ENCODE data around the gene ZNF80.

The ZNF80 gene

DNA sequence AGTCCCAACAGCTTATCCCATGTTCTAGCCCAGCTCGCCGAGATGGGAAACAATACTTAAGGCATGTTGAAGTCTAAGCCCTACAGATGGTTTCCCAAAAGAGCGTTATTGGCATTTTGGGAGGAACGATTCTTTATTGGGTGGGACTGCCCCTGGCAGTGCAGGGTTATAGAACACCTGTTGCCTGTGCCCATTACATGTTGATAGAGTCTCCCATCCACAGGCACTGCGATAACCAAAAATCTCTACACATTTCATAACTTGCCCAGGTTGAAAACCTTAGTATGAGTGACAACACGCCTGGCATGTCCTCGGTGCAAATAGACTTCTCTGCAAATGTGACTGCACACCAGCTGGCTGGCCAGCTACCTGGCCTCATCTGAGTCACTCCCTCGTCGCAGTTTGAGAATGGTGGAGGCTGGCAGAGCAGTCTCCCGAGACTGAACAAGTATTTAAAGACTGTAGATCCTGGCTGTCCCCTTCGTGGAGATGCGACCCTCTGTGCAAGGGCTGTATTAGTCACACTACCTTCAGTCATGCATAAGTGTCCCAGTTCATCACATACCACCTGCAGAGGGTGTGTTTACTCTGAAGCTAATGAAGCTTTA, 18.7 kb downstream of the ZNF80 start:
- peak; percentile 21 to 28 for DNase-seq

DNA sequence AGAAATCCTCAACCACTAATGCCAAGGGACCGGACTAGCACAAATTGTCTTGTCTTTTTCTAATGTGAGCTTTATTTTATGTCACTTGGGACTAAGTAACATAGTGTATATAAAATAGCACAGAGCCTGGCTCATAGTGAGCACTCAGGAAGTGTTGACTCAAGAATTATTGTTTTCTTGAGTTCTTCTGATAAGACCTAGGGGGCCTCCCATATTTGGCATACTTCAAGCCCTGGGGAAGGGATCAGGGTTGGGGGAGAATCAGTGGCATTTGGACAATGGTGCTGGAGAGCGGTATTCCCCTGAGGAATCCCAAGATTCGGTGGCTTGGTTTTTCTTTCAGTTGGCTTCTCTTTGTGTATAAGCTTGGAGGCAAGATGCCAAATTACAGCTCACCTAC, 19.4 kb downstream of the ZNF80 start:
- no peak for DNase-seq

DNA sequence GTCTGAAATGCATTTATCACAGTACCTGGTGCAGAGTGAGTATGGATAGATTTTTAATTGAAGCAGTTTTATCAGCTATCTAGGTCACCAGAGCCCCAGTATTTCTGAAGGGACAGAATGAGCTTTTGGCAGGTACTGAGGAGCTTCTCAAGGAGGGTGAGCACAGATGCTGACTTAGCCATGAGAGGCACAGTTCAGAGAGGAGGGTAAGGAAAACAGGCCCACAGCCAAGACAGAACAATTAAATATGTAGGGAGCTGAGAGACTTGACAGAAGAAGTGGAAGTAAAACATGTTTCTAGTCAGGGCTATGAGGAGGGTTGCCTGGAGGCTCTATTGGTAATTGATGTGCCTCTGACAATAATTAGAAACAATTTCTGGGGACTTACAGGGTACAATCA, 20.1 kb downstream of the ZNF80 start:
- DNase-seq: no peak

DNA sequence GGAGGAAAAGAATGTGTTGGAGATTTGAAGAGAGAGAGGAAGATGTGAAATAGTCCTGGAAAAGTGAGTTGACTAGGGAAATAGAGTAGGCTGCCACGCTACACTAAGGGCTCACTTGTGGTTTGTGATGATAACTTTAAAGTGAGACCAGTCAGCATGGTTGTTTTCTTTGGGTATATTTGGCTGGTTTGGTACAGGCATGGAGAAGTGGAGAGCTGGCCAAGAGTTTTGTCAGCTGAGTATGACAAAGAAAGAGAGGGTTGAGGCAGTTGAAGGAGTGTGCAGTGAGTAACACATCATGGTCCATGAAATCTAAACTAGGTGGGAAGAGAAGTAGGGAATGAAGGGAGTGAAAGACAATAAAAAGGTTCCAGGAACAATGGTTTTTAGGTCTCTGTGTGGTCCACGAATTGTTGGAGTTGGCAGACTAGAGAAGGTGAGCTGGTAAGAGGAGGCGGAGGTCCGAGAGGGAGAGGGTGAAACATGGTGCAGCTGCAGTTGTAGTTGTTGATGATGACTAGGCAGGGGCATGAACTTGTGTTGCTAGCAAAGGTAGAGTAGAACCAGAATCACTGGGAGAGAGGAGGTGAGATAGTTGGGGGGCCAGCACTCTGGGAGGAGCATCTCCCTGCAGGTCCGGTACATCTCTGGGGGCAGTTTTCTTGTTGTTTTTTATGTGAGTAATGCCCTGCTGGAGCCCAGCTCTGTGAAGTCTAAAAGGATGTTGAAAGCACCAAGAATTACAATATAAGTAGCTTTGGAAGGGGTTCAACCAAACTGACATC, 21.0 kb downstream of the ZNF80 start:
- no peak for DNase-seq

DNA sequence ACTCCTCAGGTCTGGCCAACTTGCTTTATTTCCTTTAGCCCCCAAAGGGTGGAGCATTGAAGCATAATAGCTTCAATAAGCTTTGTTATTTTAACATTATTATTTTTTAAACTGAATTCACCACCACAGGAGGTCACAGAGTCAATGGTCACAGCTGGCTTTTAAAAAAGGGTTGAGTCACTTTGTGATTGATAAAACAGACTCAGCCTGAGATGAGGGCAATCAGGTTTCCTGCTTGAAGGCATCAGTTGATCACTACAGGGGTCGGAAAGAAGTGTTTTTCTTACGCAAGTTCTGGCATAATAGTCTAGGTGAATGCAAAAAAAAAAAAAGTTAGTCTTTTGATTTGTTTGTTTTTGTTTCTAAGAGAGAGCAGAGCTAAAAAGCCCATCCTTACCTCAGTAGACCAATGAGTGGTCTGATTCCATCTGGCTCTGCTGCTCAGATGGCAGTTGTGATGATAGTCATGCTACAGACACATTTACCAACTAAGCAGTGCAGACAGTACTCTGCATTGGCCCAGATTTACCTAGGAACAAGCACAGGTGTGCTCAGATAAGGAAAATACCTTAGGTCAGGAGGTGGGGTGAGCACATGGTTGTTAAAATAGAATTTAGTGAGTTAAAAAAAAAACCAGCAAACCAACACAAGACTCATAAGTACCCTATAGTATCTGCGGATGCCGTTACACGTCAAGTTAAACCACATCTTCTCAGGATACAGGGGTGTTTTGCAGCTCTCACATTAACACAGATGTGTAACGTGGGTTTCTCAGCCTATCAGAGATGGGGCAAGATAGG, 22.6 kb downstream of the ZNF80 start:
- peak in 1 of 2 donors; percentile 38 for DNase-seq

DNA sequence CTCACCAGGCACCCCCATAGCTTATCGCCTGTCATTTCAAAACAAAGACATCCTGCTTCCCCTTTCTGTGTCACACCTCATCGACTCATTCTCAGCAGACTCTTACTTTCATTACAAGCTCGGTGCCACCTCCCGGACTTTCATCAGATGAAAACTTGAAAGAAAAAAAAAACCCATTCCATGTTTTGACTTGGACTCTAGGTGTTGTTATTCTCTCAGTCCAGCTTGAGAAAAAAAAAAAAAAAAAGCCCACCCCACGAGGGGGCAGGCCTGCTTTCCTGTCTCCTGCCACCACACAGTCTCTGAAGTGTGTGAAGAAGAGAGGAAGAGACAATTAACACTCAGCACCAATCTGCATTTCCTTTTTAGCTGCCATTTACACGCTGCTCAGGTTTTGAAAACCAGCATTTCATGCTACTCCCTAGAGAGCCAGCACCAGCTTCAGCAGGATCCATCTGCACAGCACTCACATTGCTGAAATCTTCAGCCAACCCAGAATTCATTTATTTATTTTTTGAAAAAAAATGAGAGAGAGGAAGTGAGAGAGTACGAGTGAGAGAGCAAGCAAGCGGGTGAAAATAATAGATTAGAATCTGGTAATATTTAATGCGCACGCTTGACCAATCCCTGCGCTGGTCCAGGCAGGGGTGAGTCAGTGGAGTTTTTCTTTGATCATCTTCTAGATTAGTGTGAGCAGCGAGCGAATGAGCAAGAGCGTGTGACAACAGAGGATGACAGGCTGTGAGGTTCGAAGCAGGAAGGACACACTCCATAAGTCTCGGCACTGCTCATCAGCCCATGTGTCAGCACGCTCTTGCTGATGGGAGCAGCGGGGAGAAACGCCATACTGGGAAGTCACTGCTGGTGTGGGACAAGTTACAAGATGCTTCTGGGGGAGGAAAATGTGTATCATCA, 23.5 kb downstream of the ZNF80 start:
- DNase-seq: peak; percentile 69 to 76

DNA sequence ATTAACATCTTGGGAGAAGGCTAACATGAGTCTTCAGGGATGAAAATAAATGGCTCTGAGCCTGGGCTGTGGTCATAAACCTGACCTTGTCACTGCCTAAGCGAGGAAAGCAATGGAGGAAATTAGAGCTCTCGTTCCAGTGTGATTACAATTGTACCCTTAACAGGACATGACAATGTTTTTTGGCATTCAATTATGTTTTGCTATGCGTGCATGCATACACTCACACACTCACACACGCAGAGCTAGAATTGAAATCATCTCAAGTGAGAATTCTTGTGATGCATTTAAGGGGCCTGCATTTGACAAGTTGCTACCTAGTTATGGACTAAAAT, 24.1 kb downstream of the ZNF80 start:
- no peak for DNase-seq

DNA sequence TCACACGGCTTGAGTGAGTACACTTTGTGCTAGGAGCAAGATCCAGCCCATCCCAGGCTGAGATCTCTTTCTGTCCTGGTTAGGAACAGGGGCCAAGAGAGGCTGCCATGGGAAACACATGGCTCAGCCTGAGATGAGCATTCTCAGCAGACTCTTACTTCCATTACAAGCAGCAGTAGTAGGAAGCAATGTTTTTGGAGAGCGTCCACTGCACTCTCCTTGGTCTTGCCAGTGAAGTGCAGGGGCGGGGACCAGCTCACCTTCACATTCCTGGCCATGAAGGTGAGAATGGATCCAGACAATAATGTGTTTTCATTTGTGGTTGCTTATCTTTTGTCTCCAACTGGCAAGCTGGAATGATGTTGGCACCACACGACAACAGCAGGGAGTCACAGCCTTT, 24.7 kb downstream of the ZNF80 start:
- no peak for DNase-seq

DNA sequence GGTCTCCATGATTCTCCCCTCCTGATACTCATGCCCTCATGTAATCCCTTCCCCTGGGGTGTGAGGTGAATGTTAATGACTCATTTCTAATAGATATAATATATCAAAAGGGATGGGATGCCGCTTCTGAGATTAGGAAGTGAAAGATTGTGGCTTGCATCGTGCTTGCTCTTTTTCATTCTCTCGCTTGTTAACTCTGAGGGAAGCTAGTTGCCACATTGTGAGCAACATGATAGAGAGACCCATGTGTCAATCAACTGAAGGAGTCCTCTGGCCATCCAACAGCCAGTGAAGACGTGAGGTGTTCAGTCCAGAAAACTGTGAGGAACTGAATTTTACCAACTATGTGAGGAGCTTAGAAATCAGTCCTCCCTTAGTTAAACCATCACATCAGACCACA, 29.6 kb downstream of the ZNF80 start:
- DNase-seq: no peak

DNA sequence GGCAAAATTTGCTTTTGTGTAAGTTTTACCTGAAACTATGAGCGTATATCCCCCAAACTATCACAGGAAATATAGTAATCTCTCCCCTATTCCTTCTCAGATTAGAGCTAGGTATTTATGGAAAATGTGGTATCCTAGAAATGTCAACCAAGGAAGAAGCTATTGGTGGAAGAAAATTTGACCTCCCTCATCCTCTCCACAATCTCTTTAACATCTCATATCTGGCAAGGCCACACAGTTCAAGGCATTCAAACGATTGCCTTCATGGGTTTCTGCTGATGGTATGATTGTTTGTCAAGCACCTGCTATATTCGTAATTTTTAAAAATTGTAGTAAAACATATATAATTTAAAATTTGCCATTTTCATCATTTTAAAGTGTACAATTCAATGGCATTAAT, 31.0 kb downstream of the ZNF80 start:
- DNase-seq: no peak

DNA sequence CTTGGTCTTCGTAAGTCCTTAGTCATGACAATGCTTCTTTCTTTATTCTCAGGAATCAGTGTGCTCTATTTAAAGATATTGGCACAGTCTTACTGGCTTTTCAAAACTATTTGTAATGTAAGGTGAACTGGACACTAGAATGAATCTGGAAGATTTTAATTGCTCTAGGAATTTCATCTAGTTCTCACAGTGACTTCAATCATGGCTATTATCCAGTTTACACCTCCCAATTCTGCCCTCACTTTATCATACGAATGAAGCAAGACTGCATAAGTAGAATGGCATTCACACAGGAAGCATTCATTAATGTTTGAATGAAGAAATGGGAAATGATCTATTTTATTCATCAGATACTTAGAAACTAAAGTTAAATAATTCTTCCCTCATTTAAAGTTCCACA, 31.8 kb downstream of the ZNF80 start:
- DNase-seq: no peak

DNA sequence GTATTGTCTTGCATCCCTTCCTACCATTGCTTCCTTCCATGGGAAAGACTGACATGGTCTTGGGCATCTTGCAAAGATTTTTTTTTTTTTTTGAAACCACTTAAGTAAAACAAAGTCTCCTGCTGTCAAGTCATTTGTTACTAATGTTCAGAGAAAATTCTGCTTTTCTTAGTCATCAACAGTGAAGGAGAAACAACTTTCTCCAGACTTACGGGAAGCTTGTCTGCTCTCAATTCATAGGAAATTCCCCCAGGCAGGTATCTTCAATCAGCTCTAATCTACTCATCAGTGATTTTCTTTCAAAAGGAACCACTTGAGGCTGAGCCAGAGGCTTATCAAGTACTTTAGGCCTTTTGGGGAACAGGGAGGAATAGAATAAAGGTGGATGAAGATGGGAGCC, 42.6 kb downstream of the ZNF80 start:
- no peak for DNase-seq

DNA sequence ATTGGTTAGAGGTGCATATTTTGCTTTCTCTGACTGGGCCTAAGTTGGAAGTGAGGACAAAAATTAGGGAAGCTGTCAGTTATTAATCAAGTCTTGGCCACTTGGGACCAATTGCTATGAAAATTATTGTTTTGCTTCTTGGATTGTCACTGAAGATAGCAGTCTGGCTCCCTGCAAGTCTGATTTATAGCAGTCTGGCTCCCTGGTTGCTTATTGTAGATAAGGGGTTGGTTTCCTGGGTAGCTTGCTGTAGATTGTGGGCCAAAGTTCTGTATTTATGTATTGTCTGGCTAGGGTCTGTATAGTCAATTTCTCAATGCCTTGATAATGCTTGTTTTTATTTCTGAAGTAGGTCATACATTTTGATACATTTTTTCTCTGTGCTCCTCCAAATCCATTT, 45.2 kb downstream of the ZNF80 start:
- no peak for DNase-seq

DNA sequence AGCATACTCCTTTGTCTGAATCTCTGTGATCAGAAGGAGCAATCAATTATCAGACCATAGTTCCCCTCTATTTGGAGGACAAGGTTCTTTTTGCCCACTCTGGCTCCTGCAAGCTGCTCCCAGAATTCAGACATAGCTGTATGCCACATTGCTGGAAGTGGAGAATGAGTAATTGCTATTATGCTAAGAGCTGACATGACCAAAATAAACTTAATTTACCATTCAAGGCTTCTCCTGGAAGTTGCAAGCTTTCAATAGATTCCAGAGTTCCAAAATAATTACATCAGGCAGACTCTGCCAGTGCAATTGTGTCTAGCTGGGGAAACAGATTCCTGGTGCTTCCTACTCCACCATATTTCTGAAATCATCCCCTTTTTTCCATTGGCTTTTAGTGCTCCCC, 50.9 kb downstream of the ZNF80 start:
- DNase-seq: no peak

All from stimulated activated CD4-positive, alpha-beta T cell treated with anti-CD3 and anti-CD28 coated beads, Interleukin-2, amount 100 ng/mL, for 24 hours (primary cell).